ENCODE data around the gene NKX1-2.

DNA sequence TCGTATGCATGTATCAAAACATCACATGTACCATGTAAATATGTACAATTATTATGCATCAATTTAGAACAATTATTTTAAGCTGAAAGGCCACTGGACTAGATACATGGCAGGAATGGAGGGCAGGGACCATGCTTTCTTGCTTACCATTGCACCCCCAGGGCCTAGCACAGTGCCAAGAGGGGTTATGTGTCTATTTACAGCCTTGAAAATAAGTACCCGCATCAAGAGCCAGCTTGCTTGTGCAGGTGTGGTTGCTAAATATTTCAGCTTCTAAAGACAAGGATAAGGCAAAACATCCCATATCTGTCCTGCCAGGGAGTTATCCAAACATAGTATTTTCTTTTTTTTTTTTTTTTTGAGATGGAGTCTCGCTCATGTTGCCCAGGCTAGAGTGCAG lies 16.4 kb downstream of the NKX1-2 start:
- TF ChIP-seq CTCF (conservative IDR thresholded peaks at IDR 0.05) (no peak), ZFX (IDR thresholded peaks at IDR 0.05) (no peak)

Data from C4-2B (cell line).